ENCODE data around the gene CLASP2.

Gene CLASP2

GRCh38 chr3:33722191-33722590, 4.1 kb upstream of the CLASP2 start:
- Histone ChIP-seq H2AFZ (ENCODE audit: low read length) (no peak overlapping the region), H3K9me2 (replicated peaks; ENCODE audit: insufficient read depth, low read length) (no peaks in the 10 kb centered on the region), H3K27ac (ENCODE audit: low read length) (no peak overlapping the region), H3K9ac (ENCODE audit: low read length) (no peak overlapping the region), H4K20me1 (ENCODE audit: insufficient read depth, low read length) (no peaks in the 10 kb centered on the region), H3K36me3 (replicated peaks; ENCODE audit: insufficient read depth, low read length) (no peaks in the 10 kb centered on the region), H3K4me3 (ENCODE audit: low read length) (no peak overlapping the region), H3K9me3 (replicated peaks; ENCODE audit: insufficient read depth, low read length) (no peaks in the 10 kb centered on the region), H3F3A (ENCODE audit: insufficient read depth, low read length) (peaks cover under 1% of the 10 kb centered on the region; the same call in 1 of the 2 replicates), H3K79me2 (ENCODE audit: low read length) (peaks cover under 1% of the 10 kb centered on the region), H3K4me1 (ENCODE audit: low read length) (peaks cover 5% of the 10 kb centered on the region; the same call in 1 of the 2 replicates), H3K27me3 (replicated peaks; ENCODE audit: insufficient read depth, low read length) (peaks cover 8% of the 10 kb centered on the region; the same call in 1 of the 2 replicates), H3K4me2 (ENCODE audit: low read depth, low read length) (no peak overlapping the region)
- no peak for TF ChIP-seq EZH2phosphoT487 (IDR thresholded peaks at IDR 0.05; ENCODE audit: low read length)
- TF ChIP-seq EZH2 (optimal IDR thresholded peaks at IDR 0.05; ENCODE audit: low read depth, low read length), result no peak
- TF ChIP-seq, protein P1, sequence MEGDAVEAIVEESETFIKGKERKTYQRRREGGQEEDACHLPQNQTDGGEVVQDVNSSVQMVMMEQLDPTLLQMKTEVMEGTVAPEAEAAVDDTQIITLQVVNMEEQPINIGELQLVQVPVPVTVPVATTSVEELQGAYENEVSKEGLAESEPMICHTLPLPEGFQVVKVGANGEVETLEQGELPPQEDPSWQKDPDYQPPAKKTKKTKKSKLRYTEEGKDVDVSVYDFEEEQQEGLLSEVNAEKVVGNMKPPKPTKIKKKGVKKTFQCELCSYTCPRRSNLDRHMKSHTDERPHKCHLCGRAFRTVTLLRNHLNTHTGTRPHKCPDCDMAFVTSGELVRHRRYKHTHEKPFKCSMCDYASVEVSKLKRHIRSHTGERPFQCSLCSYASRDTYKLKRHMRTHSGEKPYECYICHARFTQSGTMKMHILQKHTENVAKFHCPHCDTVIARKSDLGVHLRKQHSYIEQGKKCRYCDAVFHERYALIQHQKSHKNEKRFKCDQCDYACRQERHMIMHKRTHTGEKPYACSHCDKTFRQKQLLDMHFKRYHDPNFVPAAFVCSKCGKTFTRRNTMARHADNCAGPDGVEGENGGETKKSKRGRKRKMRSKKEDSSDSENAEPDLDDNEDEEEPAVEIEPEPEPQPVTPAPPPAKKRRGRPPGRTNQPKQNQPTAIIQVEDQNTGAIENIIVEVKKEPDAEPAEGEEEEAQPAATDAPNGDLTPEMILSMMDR (IDR thresholded peaks at IDR 0.05; ENCODE audit: low read length), result no peak
- no peak for DNase-seq

DNA sequence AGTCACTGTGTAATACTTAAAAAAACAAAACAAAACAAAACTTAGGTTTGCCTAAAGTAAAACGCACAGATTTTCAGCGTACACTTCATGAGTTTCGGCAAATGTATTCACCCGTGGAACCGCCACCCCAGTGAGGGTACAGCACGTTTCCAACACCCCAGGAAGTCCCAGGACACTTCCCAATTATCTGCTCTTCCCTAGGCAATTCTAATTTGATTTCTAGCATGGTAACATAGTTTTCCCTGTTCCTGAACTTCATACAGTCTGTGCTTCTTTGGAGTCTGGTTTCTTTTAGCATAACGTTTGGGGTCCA, 497 bp upstream of the CLASP2 start:
- no peak for DNase-seq
- TF ChIP-seq EZH2phosphoT487 (IDR thresholded peaks at IDR 0.05; ENCODE audit: low read length), result no peak

DNA sequence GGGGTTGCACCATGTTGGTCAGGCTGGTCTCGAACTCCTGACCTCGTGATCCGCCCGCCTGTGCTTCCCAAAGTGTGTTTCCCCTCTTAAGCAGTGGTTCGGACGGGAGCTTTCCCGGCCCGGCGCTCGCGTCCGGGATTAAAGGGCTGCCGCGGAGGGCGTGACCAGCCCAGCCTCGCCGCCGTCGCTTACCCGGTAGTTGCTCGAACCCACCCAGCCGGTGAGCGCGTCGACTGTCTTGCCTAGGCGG, 513 bp downstream of the CLASP2 start:
- TF ChIP-seq EZH2 (optimal IDR thresholded peaks at IDR 0.05; ENCODE audit: low read depth, low read length) (no peak), EZH2phosphoT487 (IDR thresholded peaks at IDR 0.05; ENCODE audit: low read length) (no peak)
- TF ChIP-seq, protein P1 (IDR thresholded peaks at IDR 0.05; ENCODE audit: low read length), result no peak
- Histone ChIP-seq H3K36me3 (replicated peaks; ENCODE audit: insufficient read depth, low read length) (no peaks in the 10 kb centered on the region), H3K9ac (ENCODE audit: low read length) (peak overlapping the region; percentile 80), H4K20me1 (ENCODE audit: insufficient read depth, low read length) (no peaks in the 10 kb centered on the region), H3K79me2 (ENCODE audit: low read length) (peaks cover 45% of the 10 kb centered on the region), H3K27me3 (replicated peaks; ENCODE audit: insufficient read depth, low read length) (peaks cover 8% of the 10 kb centered on the region; the same call in 1 of the 2 replicates), H3K4me2 (ENCODE audit: low read depth, low read length) (peak overlapping the region; percentile 91), H3K9me2 (replicated peaks; ENCODE audit: insufficient read depth, low read length) (no peaks in the 10 kb centered on the region), H3F3A (ENCODE audit: insufficient read depth, low read length) (peaks cover 3% of the 10 kb centered on the region; the same call in 1 of the 2 replicates), H3K27ac (ENCODE audit: low read length) (peak overlapping the region; percentile 80), H2AFZ (ENCODE audit: low read length) (peak overlapping the region; percentile 90), H3K4me3 (ENCODE audit: low read length) (peak overlapping the region; percentile 91), H3K4me1 (ENCODE audit: low read length) (peaks cover 7% of the 10 kb centered on the region), H3K9me3 (replicated peaks; ENCODE audit: insufficient read depth, low read length) (no peaks in the 10 kb centered on the region)
- no peak for DNase-seq

More for the DNA sequence above, 497 bp upstream of the CLASP2 start:
- Histone ChIP-seq H3K9me2 (replicated peaks; ENCODE audit: insufficient read depth, low read length) (no peaks in the 10 kb centered on the region), H3K4me1 (ENCODE audit: low read length) (peaks cover 7% of the 10 kb centered on the region), H2AFZ (ENCODE audit: low read length) (peak overlapping the region; percentile 90), H4K20me1 (ENCODE audit: insufficient read depth, low read length) (no peaks in the 10 kb centered on the region), H3K36me3 (replicated peaks; ENCODE audit: insufficient read depth, low read length) (no peaks in the 10 kb centered on the region), H3K9ac (ENCODE audit: low read length) (peak overlapping the region; percentile 80; the same call in 1 of the 2 replicates), H3K4me2 (ENCODE audit: low read depth, low read length) (peak overlapping the region; percentile 91), H3K79me2 (ENCODE audit: low read length) (peaks cover 36% of the 10 kb centered on the region), H3F3A (ENCODE audit: insufficient read depth, low read length) (peaks cover 3% of the 10 kb centered on the region; the same call in 1 of the 2 replicates), H3K9me3 (replicated peaks; ENCODE audit: insufficient read depth, low read length) (no peaks in the 10 kb centered on the region), H3K27me3 (replicated peaks; ENCODE audit: insufficient read depth, low read length) (peaks cover 8% of the 10 kb centered on the region; the same call in 1 of the 2 replicates), H3K27ac (ENCODE audit: low read length) (peak overlapping the region; percentile 80; the same call in 1 of the 2 replicates), H3K4me3 (ENCODE audit: low read length) (peak overlapping the region; percentile 91)

GRCh38 chr3:33716227-33716626, 1.8 kb downstream of the CLASP2 start:
- Histone ChIP-seq H3K79me2 (ENCODE audit: low read length) (peaks cover 58% of the 10 kb centered on the region), H3K9me2 (replicated peaks; ENCODE audit: insufficient read depth, low read length) (no peaks in the 10 kb centered on the region), H3K9ac (ENCODE audit: low read length) (no peak overlapping the region), H3K27ac (ENCODE audit: low read length) (no peak overlapping the region), H3F3A (ENCODE audit: insufficient read depth, low read length) (peaks cover 3% of the 10 kb centered on the region; the same call in 1 of the 2 replicates), H3K4me3 (ENCODE audit: low read length) (no peak overlapping the region), H3K27me3 (replicated peaks; ENCODE audit: insufficient read depth, low read length) (peaks cover 8% of the 10 kb centered on the region; the same call in 1 of the 2 replicates), H2AFZ (ENCODE audit: low read length) (no peak overlapping the region), H3K9me3 (replicated peaks; ENCODE audit: insufficient read depth, low read length) (no peaks in the 10 kb centered on the region), H3K4me2 (ENCODE audit: low read depth, low read length) (peak overlapping the region; percentile 91), H4K20me1 (ENCODE audit: insufficient read depth, low read length) (no peaks in the 10 kb centered on the region), H3K4me1 (ENCODE audit: low read length) (peaks cover 7% of the 10 kb centered on the region), H3K36me3 (replicated peaks; ENCODE audit: insufficient read depth, low read length) (no peaks in the 10 kb centered on the region)
- no peak for DNase-seq
- TF ChIP-seq, protein P1 (IDR thresholded peaks at IDR 0.05; ENCODE audit: low read length), result no peak
- no peak for TF ChIP-seq EZH2 (optimal IDR thresholded peaks at IDR 0.05; ENCODE audit: low read depth, low read length)
- no peak for TF ChIP-seq EZH2phosphoT487 (IDR thresholded peaks at IDR 0.05; ENCODE audit: low read length)

Data from MM.1S (cell line).